Gastrocnemius medialis (tissue), 4 donors: ENCODE measurements around the gene PDE4B.

Source experiments
- POLR2A ChIP-seq, 2 donors: fragments of 450-650 bp; IDR thresholded peaks; one replicate each; pipeline ENCODE4 v1.6.1; 2017; ENCODE audit warnings: antibody characterized with exemption in 2 of 2, mild to moderate bottlenecking in 2 of 2, moderate library complexity in 2 of 2
- TF ChIP-seq, protein P1 (sequence below), 5 experiments: fragments of 450-650 bp in 3 of 5; fragments of 200-600 bp in 2 of 5; sonication (generic) in 2 of 5; IDR thresholded peaks in 4 of 5; conservative IDR thresholded peaks in 1 of 5; 1 replicate in 4 of 5; 2 replicates in 1 of 5; pipeline ENCODE4 v1.5.1; 2016 to 2019; ENCODE audit warnings: antibody characterized with exemption in 5 of 5, mild to moderate bottlenecking in 3 of 5, moderate library complexity in 3 of 5

DNA sequence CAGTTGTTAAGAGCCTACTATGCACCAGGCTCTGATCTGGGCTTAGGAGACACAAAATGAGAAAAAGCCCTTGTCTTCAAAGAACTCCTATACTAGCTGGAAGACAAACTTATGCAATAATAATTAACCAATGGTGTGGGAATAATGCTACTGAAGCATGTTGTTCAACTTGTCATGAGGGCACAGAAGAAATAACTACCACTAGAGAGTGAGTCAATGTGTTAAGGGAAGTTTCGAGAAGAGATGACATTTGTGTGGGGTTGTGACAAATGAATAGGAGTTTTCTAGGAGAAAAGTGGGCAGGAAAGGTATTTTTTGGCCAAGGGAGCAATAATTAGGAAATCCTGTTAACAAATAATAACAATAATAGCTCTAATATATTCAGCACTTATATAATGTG, 205.0 kb downstream of the PDE4B start:
- no peak for TF ChIP-seq POLR2A (IDR thresholded peaks at IDR 0.05)
- TF ChIP-seq, protein P1, sequence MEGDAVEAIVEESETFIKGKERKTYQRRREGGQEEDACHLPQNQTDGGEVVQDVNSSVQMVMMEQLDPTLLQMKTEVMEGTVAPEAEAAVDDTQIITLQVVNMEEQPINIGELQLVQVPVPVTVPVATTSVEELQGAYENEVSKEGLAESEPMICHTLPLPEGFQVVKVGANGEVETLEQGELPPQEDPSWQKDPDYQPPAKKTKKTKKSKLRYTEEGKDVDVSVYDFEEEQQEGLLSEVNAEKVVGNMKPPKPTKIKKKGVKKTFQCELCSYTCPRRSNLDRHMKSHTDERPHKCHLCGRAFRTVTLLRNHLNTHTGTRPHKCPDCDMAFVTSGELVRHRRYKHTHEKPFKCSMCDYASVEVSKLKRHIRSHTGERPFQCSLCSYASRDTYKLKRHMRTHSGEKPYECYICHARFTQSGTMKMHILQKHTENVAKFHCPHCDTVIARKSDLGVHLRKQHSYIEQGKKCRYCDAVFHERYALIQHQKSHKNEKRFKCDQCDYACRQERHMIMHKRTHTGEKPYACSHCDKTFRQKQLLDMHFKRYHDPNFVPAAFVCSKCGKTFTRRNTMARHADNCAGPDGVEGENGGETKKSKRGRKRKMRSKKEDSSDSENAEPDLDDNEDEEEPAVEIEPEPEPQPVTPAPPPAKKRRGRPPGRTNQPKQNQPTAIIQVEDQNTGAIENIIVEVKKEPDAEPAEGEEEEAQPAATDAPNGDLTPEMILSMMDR (IDR thresholded peaks at IDR 0.05 in 4 of 5, conservative IDR thresholded peaks at IDR 0.05 in 1 of 5), result no peak
